Ishikawa (cell line): Measurements from ENCODE around the gene MAP3K21.

Source experiments
- CEBPB ChIP-seq: IDR thresholded peaks from 2 replicates; pipeline ENCODE4 v1.6.1; 2012
- CREB1 ChIP-seq: IDR thresholded peaks from 2 replicates; pipeline ENCODE4 v1.6.1; 2012; ENCODE audit warnings: low read depth
- EGR1 ChIP-seq: IDR thresholded peaks from 2 replicates; pipeline ENCODE4 v1.6.1; 2012
- EP300 ChIP-seq: IDR thresholded peaks from 2 replicates; pipeline ENCODE4 v1.6.1; 2012; ENCODE audit warnings: borderline replicate concordance
- NFIC ChIP-seq: IDR thresholded peaks from 2 replicates; pipeline ENCODE4 v1.6.1; 2012
- RAD21 ChIP-seq: IDR thresholded peaks from 2 replicates; pipeline ENCODE4 v1.6.1; 2012; ENCODE audit warnings: low read depth
- TAF1 ChIP-seq: IDR thresholded peaks from 2 replicates; pipeline ENCODE4 v1.6.1; 2012; ENCODE audit warnings: low read depth, mild to moderate bottlenecking
- TCF12 ChIP-seq: IDR thresholded peaks from 2 replicates; pipeline ENCODE4 v1.6.1; 2012; ENCODE audit warnings: low read depth
- TEAD4 ChIP-seq: IDR thresholded peaks from 2 replicates; pipeline ENCODE4 v1.6.1; 2012
- USF1 ChIP-seq: IDR thresholded peaks from 2 replicates; pipeline ENCODE4 v1.6.1; 2012
- YY1 ChIP-seq: IDR thresholded peaks from 2 replicates; pipeline ENCODE4 v1.6.1; 2012; ENCODE audit warnings: low read depth
- ZBTB7A ChIP-seq: IDR thresholded peaks from 2 replicates; pipeline ENCODE4 v1.6.1; 2012; ENCODE audit warnings: low read depth
- TF ChIP-seq, protein P1 (sequence below): IDR thresholded peaks from 2 replicates; pipeline ENCODE4 v1.6.1; 2012
- TF ChIP-seq, protein P2 (sequence below): IDR thresholded peaks from 2 replicates; pipeline ENCODE4 v1.6.1; 2012; ENCODE audit warnings: low read depth, mild to moderate bottlenecking

- TF ChIP-seq EP300 (no peak), USF1 (no peak), EGR1 (no peak), RAD21 (no peak), TAF1 (no peak), TEAD4 (no peak), TCF12 (no peak), ZBTB7A (no peak), YY1 (no peak), CEBPB (no peak), CREB1 (no peak), NFIC (no peak)
- TF ChIP-seq, protein P1, sequence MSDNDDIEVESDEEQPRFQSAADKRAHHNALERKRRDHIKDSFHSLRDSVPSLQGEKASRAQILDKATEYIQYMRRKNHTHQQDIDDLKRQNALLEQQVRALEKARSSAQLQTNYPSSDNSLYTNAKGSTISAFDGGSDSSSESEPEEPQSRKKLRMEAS, result no peak
- TF ChIP-seq, protein P2, sequence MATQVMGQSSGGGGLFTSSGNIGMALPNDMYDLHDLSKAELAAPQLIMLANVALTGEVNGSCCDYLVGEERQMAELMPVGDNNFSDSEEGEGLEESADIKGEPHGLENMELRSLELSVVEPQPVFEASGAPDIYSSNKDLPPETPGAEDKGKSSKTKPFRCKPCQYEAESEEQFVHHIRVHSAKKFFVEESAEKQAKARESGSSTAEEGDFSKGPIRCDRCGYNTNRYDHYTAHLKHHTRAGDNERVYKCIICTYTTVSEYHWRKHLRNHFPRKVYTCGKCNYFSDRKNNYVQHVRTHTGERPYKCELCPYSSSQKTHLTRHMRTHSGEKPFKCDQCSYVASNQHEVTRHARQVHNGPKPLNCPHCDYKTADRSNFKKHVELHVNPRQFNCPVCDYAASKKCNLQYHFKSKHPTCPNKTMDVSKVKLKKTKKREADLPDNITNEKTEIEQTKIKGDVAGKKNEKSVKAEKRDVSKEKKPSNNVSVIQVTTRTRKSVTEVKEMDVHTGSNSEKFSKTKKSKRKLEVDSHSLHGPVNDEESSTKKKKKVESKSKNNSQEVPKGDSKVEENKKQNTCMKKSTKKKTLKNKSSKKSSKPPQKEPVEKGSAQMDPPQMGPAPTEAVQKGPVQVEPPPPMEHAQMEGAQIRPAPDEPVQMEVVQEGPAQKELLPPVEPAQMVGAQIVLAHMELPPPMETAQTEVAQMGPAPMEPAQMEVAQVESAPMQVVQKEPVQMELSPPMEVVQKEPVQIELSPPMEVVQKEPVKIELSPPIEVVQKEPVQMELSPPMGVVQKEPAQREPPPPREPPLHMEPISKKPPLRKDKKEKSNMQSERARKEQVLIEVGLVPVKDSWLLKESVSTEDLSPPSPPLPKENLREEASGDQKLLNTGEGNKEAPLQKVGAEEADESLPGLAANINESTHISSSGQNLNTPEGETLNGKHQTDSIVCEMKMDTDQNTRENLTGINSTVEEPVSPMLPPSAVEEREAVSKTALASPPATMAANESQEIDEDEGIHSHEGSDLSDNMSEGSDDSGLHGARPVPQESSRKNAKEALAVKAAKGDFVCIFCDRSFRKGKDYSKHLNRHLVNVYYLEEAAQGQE, result no peak
Observed at GRCh38 chr1:233342086-233342485, 14.6 kb downstream of the MAP3K21 start.
